GM21737 (cell line): Measurements from ENCODE around the gene SLAMF1.
"Not testable (repeated sequence)": the region's sequence is repeated elsewhere in the genome, so short reads cannot be mapped to it uniquely, and the experiment has no call there.

Experiments
- ATAC-seq: cut with Tn5 transposase; IDR thresholded peaks from one replicate; pipeline ENCODE4 v1.9.1; 2021; ENCODE audit warnings: mild to moderate bottlenecking, moderate library complexity; ENCODE audit not compliant: unreplicated experiment

Gene SLAMF1

DNA sequence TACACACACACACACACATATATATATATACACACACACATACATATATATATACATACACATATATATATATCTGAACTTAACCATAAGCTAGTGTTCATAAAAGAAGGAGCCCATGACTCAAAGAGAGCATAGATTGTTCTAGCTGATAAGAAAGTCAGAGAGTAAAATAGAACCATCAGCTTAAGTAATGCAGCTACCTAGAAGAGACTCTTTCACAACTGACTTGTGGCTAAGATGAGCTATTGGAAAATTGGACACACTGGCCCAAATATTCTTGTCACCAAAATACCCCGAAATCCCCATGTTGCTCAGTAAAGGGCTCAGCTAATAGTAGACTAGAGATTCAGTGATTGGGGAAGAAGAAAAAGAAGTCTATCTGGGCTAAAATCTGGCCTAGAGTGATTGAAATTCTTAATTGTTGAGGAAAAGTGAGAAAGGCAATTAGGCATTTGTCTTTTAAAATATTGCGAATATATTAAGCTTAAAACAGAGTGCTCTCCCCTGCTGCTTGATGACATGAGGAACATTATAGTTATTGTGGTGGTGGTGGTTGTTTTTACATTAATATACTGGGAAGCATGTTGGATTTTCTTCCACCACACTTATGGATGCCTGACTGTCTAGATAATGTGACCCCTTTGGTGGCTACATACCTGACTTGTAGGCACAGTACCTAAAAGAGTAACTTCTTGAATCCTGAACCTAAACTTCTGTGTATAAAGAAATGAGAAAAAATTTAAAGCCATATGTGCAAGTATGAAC lies 6.3 kb downstream of the SLAMF1 start:
- no peak for ATAC-seq

DNA sequence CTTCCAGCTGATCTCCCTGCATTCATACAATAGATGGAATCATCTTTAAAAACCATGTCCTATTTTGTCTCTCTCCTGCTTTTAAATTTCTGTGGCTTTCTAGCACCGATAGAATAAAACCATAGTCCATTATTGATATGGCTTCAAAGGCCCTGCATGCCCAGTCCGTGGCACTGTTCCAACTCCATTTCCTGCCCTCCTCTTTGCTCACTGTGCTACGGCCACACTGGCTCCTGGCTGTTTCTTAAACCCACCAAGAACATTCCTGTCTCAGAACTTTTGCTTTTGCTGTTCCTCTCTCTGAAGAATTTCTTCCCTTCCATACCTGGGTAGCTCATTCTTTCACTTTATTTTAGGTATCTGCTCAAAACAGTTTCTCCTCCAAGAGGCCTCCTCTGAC lies 7.2 kb downstream of the SLAMF1 start:
- no peak for ATAC-seq

DNA sequence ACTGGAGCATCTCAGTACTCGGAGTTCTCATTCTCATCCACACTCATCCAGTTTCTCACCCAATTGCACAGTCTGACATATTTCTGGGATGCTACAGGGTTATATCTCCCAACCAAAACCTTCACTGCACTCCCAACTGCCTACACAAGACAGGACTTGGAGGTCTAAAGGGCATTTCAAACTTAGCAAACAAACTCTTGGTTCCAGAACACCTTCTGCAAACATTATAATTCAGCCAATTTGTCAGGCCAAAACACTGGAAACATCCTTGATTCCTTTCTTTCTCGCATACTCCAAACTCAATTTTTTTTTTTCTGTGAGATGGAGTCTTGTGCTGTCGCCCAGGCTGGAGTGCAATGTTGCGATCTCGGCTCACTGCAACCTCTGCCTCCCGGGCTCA lies 7.9 kb downstream of the SLAMF1 start:
- ATAC-seq, result no peak

DNA sequence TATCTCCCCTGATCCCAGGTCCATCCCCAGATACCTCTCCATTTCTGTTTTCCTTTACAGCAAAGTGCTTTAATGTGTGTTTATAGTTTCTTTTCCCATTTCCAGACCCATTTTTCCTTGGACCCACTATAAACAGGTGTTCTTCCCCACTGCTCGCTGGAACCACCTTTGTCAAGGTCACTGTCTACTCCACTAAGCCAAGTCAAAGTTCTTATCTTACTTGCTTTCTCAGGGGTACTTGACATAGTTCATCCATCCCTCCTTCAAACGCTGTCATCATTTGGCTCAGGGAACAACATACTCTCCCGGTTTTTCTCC lies 8.3 kb downstream of the SLAMF1 start:
- no peak for ATAC-seq

DNA sequence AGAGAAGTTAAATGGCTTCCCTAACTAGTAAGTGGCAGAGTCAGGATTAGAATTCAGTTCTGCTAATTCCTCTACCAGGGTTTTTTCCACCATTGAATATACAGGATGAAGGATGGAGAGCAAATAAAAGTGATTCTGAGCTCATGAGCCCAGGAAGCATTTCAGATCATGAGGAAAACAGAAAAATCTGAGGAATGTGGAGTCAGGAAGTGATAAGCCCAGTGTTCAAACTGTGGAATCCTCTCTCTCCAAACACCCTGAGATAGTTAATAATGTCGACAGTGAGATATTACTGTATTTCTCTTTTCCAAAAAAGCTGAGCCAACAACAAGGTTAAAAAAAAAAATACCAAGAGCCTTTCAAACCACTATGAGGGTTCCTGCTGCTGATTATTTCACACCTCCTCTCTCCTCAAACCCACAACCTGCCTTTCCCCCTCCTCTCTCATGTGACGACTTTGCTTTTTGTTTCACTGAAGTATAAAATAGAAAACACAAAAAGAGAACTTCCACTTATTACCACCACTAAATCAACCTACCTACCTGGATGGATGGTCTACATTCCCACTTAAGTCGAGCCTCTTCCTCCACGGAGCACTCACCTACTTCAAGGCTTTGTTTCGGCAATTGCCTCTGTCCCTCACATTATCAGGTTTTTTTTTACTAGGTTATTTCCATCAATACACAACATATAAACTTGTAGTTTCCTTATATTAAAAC lies 8.9 kb downstream of the SLAMF1 start:
- ATAC-seq, result no peak

DNA sequence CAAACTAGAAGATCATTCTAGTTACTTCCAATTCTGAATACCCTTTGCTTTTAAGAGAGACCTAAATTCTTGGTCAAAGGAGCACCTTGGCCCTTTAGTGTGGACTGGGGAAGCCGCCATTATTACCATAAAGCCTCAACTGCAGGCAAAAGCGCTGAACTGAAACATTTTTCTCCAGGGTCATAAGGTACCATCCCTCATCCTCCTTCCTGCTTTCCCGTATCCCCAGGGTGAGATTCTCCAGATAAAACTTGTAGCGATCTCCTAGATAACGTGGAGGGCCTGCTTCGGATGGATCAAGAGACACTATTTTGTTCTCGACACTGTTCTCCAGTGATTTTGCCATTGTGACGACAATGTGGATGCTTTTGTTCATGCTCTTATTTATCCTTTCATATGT lies 9.8 kb downstream of the SLAMF1 start:
- no peak for ATAC-seq

DNA sequence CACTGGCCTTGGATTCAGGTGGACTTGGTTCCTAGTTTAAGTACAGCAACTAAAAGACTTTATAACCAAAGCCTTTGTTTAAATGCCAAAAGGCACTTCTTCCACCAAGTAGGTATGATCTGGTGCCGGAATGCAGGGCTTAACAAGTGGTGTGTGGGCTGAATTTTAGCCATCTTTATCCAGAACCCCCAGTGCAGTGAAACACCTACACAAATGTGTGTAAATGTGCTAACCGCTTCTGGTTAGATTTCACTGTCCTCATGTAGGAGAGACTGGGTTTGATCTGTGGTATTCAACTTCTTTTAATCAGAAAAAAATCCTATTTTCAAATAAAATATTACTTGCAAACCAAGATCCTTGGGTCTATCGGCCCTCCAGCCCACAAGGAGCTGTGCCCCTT lies 10.3 kb downstream of the SLAMF1 start:
- ATAC-seq, result no peak

DNA sequence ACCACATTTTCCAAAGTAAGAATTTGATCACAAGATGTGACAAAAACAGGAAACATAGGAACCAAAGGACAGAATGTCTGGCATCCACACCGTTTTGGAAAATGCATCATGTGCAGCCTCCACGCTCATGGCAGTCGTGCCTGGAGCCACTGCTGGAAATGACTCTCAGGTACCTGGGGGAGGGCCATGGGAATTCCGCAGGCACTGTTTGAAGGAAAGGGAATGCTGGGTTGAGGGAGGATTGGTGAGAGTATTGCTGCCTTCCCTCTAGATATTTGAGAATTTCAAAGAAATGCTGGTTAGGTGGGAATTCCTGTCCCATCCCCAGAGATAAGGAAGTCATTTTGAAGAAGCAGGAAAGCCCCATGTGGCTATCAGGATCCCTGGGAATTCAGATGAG lies 10.8 kb downstream of the SLAMF1 start:
- ATAC-seq, result no peak

DNA sequence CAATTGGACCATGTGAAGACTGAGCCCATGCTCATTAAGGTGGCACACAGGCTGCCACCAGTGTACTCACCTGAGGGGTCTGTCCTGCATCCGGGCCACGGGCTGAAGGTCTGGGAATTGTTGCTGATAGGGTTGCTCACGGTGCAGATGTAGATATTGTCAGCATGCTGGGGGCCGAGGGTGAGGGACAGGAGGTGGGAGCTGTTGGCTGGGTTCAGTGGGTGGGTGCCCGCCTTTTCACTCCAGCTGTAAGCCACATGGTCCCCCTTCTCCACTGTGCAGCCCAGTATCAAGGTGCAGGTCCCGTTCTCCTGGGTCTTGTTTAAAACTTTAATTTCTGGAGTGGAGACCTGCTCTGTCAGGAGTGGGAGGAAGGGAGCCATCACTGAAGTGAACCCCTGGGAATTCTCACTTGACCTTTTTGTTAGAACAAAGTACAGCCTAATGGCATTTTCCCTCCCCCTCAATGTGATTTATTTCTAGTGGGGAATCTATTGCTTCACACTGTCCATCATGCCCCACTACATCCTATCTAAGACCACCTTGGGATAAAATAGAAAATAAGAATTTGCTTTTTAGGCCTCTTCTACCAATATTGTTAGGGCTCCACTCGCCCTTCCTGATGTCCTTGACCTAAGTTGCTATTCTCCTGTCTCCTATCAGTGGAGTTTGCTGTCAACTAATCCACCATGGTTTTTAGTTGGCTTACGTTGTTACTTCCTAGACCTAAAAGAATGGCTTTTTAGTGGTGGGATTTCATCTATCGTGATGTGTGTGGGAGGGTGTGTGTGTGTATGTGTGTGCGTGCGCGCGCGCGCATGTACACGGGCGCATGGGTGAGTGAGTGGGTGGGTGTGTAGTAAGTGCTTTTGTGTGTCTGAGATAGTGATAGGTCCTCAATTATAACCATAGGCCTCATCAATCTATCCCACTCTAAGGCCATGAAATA lies 12.0 kb downstream of the SLAMF1 start:
- ATAC-seq, result no peak

DNA sequence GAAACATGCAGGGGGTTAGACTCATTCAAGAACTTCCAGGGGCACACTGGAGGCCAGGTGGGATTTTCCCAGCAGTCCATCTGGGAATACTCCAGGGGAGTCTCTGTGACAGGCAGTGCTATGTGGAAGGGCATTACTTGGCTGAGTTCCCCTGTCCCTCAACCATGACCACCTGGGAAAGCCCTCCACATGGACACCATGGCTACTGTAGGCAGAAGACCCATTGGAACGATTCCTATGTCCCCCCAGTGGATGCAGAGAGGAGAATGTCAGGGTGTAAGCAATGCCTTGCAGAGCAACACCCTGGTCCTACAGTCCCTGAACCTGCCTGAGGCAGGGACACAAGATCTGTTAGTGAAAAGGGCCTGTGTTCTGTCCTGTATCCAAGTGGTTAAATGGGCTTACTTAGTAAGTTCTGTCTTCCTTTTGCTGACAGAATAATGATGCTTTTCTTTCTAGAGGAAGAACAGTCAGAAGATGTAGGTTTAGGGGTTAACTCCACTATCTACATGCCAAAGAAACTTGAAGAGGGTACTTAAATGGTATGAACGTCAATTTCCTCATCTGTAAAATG lies 13.4 kb downstream of the SLAMF1 start:
- no peak for ATAC-seq

DNA sequence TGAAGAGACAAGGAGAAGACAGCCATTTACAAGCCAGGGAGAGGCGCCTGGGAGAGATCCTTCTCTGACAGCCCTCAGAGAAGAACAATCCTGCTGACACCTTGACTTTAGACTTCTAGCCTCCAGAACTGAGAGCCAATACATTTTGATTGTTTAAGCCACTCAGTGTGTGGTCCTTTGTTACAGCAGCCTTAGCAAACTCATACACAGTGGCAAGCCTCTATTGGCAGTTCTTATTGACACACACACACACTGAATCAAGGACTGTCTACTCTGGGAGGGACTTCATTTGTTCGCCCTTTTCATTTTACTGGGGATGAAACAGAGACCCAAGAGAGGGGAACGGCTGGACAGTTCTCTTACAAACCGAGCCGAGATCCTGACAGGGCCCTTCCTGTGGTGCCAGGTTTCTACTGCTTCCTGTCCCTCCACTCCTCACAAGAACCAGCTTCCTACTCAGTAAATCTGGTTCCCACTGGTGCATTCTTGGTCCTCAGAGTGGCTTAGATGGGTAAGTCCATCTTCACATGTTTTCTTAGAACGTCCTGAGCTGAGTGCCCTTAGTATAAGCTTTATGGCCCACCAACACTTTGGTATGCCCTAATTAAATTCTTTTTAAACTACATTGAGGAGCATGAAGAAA lies 14.7 kb downstream of the SLAMF1 start:
- no peak for ATAC-seq

DNA sequence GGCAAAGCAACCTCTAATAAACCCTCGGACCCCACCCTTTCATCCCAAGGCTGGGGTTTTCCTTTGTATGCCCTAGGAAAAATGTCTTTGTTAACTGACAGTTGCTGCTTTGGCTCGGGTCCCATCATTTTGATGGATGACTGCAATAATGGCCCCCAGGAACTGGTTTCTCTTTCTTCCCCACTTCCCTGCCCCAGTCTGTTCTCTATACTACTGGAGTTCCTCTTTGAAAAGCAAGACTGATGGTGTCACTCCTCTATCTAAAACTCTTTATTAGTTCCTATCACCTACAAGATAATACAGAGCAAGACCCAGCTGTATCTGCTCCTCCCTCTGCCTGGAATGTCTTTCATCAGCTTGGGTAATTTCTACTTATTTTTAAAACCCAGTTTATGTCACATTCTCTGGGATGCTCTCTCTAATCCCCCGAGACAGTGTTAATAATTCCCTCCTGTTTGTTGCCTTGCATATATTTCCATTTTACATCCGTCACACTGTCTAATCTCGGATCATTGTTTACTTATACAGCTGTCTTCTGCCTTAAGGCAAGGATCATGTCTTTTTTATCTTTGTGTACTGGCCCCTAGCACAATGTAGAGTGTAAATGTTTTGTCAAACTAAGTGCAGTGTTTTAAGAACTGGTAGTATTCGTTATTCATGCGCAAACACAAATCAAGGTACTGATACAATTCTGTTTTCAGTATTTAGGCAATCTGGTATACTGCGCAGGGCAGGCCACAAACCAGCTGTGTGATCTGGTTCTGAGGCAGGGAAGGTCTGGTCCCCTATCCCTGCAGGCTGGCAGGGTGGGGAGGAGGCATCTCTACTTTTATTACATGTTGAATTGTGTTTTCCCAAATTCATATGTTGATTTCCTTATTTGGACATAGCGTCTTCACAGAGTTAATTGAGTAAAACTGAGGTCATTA lies 16.1 kb downstream of the SLAMF1 start:
- no peak for ATAC-seq

DNA sequence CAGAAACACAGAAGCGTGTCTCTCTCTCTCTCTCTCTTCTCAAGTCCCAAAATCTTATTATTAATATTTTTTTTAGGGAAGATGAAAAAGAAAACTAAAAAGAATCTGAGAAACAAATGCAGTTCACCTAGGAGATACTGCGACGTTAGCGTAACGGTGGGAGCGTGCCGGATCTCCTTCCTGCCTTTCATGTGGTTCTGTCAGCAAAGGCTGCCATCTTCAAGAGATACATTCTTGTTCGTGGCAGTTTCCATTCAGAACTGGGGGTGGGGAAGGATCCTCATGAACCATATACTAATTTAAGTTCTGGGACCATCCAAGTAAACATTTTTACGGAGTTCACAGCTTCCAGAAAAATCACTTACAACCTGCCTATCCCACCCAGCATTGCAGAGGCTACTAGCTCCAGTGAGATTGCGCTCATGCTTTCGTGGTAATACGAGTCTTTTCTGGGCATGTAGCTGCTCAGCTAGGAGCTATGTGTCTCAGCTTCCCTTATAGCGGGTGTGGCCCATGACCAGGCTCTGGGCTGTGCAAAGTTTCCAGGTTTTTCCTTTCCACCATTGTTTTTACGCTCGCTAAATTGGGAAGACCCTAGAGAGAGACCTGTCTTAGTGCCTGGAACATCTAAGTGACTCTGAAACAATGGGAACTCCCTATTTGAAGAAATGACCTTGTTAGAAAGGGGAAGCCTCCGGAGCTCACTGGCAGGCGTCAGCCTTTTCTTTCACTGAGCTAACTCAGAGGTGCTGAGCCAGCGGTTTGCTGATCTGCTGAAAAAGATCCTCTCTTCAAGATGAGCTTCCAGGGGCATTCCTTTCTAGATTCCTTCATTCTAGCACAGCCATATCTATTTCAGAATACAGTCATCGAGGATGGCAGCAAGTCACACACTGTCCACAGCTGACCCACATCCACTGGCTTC lies 17.3 kb downstream of the SLAMF1 start:
- ATAC-seq, result no peak

DNA sequence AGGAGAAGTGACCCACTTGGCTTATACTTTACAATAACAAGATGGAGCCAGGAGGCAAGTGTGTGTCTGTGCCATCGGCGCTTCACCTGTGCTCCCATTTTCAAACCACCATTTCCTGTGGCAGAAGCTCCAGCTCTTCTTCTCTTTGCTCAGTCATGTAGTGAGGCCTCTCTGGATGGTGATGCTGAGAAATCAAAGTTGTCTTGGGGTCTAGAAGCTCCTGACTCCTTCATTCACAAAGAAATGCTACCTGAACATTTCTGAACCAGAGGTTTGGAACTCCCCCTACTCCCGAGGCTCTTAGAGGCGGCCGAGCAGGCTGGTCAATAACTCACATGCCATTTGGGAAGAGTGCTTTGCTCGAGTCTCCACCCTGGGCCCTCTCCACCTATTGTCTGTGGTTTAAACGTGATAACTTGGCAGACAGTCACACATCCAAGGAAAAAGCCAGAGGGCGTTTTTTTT lies 18.0 kb downstream of the SLAMF1 start:
- ATAC-seq, result no peak

DNA sequence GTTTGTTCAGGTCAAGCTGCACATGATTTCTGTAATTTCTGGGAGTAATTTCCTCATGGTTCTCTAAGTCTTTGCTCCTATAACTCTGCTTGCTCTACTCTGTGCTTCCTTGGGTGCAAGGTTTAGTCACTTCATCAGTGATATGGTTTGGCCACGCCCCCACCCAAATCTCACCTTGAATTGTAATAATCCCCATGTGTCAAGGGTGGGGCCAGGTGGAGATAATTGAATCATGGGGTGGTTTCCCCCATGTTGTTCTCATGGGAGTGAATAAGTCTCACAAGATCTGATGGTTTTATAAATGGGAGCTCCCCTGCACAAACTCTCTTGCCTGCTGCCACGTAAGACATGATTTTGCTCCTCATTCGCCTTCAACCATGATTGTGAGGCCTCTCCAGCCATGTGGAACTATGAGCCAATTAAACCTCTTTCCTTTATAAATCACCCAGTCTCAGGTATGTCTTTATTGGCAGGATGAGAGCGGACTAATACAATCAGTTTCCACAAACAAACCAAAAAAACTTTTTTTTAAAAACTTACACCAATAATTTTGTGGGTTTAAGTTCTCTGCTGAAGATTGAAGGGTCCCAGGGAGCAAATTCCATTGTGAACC lies 19.1 kb downstream of the SLAMF1 start:
- not testable (repeated sequence) for ATAC-seq

DNA sequence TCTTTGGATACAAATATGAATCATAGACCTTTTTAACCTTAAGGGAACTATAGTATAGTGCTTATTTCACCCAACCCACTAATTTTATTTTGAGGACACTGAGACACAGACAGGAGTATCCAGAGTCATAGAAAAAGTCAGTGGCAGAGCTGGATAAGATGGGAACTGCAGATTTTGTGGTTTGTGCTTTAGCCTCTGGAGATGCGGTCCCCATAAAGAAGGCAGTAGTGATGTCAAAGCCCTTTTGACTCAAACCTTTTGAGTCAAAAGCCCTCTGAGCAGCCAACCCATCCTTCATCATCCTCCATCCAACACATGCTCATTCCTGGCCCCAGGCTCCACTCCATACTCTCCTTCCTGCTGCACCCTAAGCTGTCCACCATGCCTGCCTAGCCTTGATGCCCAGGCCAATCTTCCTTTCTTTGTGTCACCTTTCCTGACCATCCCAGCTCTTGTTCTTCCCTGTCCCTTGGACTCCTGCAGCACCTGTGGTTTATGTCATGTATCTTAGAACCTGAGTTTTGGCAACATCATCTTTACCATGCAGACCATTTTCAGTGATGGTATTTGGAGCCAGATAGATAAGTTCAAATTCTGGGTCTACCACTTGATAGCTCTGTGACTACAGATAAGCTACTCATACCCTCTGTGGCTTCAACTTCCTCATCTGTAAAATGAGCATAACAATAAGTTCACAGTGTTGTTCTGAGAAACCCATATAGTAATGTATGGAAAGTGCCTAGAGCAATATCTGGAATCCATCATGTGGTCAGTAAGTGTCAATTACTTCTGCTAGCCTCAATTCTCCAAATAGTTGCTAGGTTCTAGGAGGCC lies 20.1 kb downstream of the SLAMF1 start:
- no peak for ATAC-seq
